Smooth muscle cell (in vitro differentiated cells): ENCODE measurements around the gene WSCD2. TPM values are rescaled to one million over a fixed set of nuclear protein-coding genes. Genes with fewer than 3 reads are reported as not detected.

Source experiments
- DNase-seq: peaks from one replicate; lab custom pipeline; 2025; ENCODE audit not compliant: unreplicated experiment; lab: John Stamatoyannopoulos, UW
- H2AFZ ChIP-seq: fragments of 200-600 bp; sonication (generic); 2 replicates; pipeline ENCODE4 v1.6.0; 2016; ENCODE audit warnings: antibody characterized with exemption, low read depth, mild to moderate bottlenecking
- H3F3A ChIP-seq: fragments of 200-600 bp; sonication (generic); 2 replicates; pipeline ENCODE4 v1.6.0; 2017; ENCODE audit warnings: antibody characterized with exemption, low read depth
- H3K27ac ChIP-seq: fragments of 200-600 bp; sonication (generic); 2 replicates; pipeline ENCODE4 v1.5.1; 2016; ENCODE audit warnings: low read depth, mild to moderate bottlenecking
- H3K27me3 ChIP-seq: fragments of 200-600 bp; sonication (generic); 2 replicates; pipeline ENCODE4 v1.6.1; 2016; ENCODE audit warnings: low read depth, mild to moderate bottlenecking
- H3K36me3 ChIP-seq: fragments of 200-600 bp; sonication (generic); 2 replicates; pipeline ENCODE4 v1.5.1; 2016; ENCODE audit warnings: low read depth
- H3K4me1 ChIP-seq: fragments of 200-600 bp; sonication (generic); 2 replicates; pipeline ENCODE4 v1.5.1; 2016; ENCODE audit warnings: low read depth
- H3K4me2 ChIP-seq: fragments of 200-600 bp; sonication (generic); 2 replicates; pipeline ENCODE4 v1.6.0; 2016; ENCODE audit warnings: mild to moderate bottlenecking
- H3K4me3 ChIP-seq: fragments of 200-600 bp; sonication (generic); 2 replicates; pipeline ENCODE4 v1.5.1; 2016; ENCODE audit warnings: mild to moderate bottlenecking
- H3K79me2 ChIP-seq: fragments of 200-600 bp; sonication (generic); 2 replicates; pipeline ENCODE4 v1.6.0; 2016; ENCODE audit warnings: low read depth, mild to moderate bottlenecking
- H3K9ac ChIP-seq: fragments of 200-600 bp; sonication (generic); 2 replicates; pipeline ENCODE4 v1.6.0; 2016; ENCODE audit warnings: low read depth
- H3K9me3 ChIP-seq: fragments of 200-600 bp; sonication (generic); replicated peaks from 2 replicates; pipeline ENCODE4 v1.5.1; 2016; ENCODE audit warnings: low read depth
- H4K20me1 ChIP-seq: fragments of 200-600 bp; sonication (generic); 2 replicates; pipeline ENCODE4 v1.6.0; 2016; ENCODE audit warnings: low read depth
- CTCF ChIP-seq: fragments of 200-600 bp; sonication (generic); IDR thresholded peaks from 2 replicates; pipeline ENCODE4 v1.5.1; 2017; ENCODE audit warnings: borderline replicate concordance, mild to moderate bottlenecking, antibody characterized with exemption; ENCODE audit not compliant: insufficient read depth, poor library complexity, severe bottlenecking
- WGBS: methylation state at CpG from one replicate; pipeline ENCODE4 v1.1.7; 2016; ENCODE audit warnings: low lambda C conversion rate; 5-methylcytosine and 5-hydroxymethylcytosine counted together
- polyA plus RNA-seq: library from polyadenylated mRNA; unstranded; fragments of >200 nt; fragmentation: Nextera tagmentation; extraction: Ambion mirVana; gene quantifications from 2 replicates; pipeline ENCODE4 v1.2.1, GENCODE V29; 2016
- total RNA-seq: library from RNA; depleted of rRNA; stranded (reverse); fragments of >200 nt; gene quantifications from 2 replicates; pipeline ENCODE4 v1.2.3, GENCODE V29; 2014

WSCD2 gene
- total and polyA plus RNA-seq, 2 experiments from 2014 or later, result 0.13 TPM

- no peaks in the 10 kb centered on the region for H3K9me3 ChIP-seq
- H3K4me1 ChIP-seq, result peaks cover 14% of the 10 kb centered on the region
- H3K36me3 ChIP-seq, result no peaks in the 10 kb centered on the region
- no peaks in the 10 kb centered on the region for H3F3A ChIP-seq
- no peak overlapping the region for H3K4me3 ChIP-seq
- WGBS, result 93% methylated on average over 2 of the region's 2 CpGs
- H3K9ac ChIP-seq, result no peak overlapping the region
- H4K20me1 ChIP-seq, result no peaks in the 10 kb centered on the region
- peaks cover 5% of the 10 kb centered on the region for H3K27me3 ChIP-seq
- no peak for TF ChIP-seq CTCF
- H3K79me2 ChIP-seq, result no peaks in the 10 kb centered on the region
- H2AFZ ChIP-seq, result no peak overlapping the region
- no peak for DNase-seq
- H3K27ac ChIP-seq, result no peak overlapping the region
- no peak overlapping the region for H3K4me2 ChIP-seq
Measured at GRCh38 chr12:108145011-108145410, 15.9 kb downstream of the WSCD2 start.

GRCh38 chr12:108146035-108146893 lies 17.2 kb downstream of the WSCD2 start:
- H3K4me3 ChIP-seq, result no peak overlapping the region
- TF ChIP-seq CTCF, result no peak
- H3K4me1 ChIP-seq, result peaks cover 10% of the 10 kb centered on the region
- H3K36me3 ChIP-seq, result no peaks in the 10 kb centered on the region
- no peak for DNase-seq
- H3K9me3 ChIP-seq, result no peaks in the 10 kb centered on the region
- H2AFZ ChIP-seq, result no peak overlapping the region
- H3K9ac ChIP-seq, result no peak overlapping the region
- peaks cover 5% of the 10 kb centered on the region for H3K27me3 ChIP-seq
- no peaks in the 10 kb centered on the region for H3F3A ChIP-seq
- 64% methylated on average over 6 of the region's 6 CpGs for WGBS
- H4K20me1 ChIP-seq, result no peaks in the 10 kb centered on the region
- no peak overlapping the region for H3K4me2 ChIP-seq
- H3K79me2 ChIP-seq, result no peaks in the 10 kb centered on the region
- no peak overlapping the region for H3K27ac ChIP-seq

DNA sequence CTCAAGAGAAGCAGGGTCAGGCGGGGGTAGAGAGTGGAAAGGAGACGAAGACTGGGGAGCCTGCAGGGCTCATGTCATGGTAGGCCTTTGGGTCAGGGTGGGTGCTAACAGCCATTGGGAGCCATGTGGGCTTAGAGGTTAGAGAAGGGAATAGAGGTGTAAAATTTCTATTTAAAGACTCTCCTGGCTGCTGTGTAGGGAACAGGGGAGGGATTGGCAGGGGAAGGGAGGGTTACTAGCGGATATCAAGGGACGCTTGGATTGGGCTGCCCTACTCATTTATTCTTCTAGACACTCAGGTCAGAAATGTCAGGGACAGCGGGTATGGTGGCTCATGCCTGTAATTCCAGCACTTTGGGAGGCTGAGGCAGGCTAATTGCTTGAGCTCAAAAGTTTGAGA lies 18.2 kb downstream of the WSCD2 start:
- Histone ChIP-seq H4K20me1 (no peaks in the 10 kb centered on the region), H3K27me3 (no peaks in the 10 kb centered on the region), H3F3A (no peaks in the 10 kb centered on the region), H3K36me3 (no peaks in the 10 kb centered on the region), H3K79me2 (no peaks in the 10 kb centered on the region), H3K4me1 (peaks cover under 1% of the 10 kb centered on the region), H2AFZ (no peak overlapping the region), H3K4me3 (no peak overlapping the region), H3K4me2 (no peak overlapping the region), H3K27ac (no peak overlapping the region), H3K9me3 (no peaks in the 10 kb centered on the region), H3K9ac (no peak overlapping the region)
- DNase-seq, result no peak
- TF ChIP-seq CTCF, result no peak
- WGBS, result 90% methylated on average over 5 of the region's 5 CpGs
